ENCODE data around the gene MATK.
A peak's percentile ranks its signal among the peaks of the same experiment; 100 is the strongest.

MATK gene

GRCh38 chr19:3788996-3789778 lies 3.0 kb upstream of the MATK start:
- no peak for DNase-seq

- DNase-seq = peak; percentile 45
Measured at GRCh38 chr19:3785451-3785937, 687 bp downstream of the MATK start.

- DNase-seq = peak; percentile 54
Measured at GRCh38 chr19:3784607-3785450, 1.4 kb downstream of the MATK start.

GRCh38 chr19:3783660-3784584 lies 2.3 kb downstream of the MATK start:
- peak; percentile 70 for DNase-seq

GRCh38 chr19:3782903-3783302 lies 3.3 kb downstream of the MATK start:
- DNase-seq = no peak

GRCh38 chr19:3782330-3782729 lies 3.9 kb downstream of the MATK start:
- DNase-seq = no peak

GRCh38 chr19:3781603-3782002 lies 4.6 kb downstream of the MATK start:
- no peak for DNase-seq

- DNase-seq = no peak
Measured at GRCh38 chr19:3780786-3781304, 5.3 kb downstream of the MATK start.

GRCh38 chr19:3778899-3779723 lies 7.1 kb downstream of the MATK start:
- peak; percentile 46 for DNase-seq

GRCh38 chr19:3778104-3778867 lies 7.9 kb downstream of the MATK start:
- DNase-seq = no peak

GRCh38 chr19:3776479-3777040 lies 9.6 kb downstream of the MATK start:
- DNase-seq = no peak

GRCh38 chr19:3775831-3776230 lies 10.3 kb downstream of the MATK start:
- no peak for DNase-seq

- DNase-seq = no peak
Measured at GRCh38 chr19:3775374-3775711, 10.8 kb downstream of the MATK start.

GRCh38 chr19:3774621-3775373 lies 11.4 kb downstream of the MATK start:
- DNase-seq = no peak

- no peak for DNase-seq
Measured at GRCh38 chr19:3773814-3774515, 12.2 kb downstream of the MATK start.

- DNase-seq = no peak
Measured at GRCh38 chr19:3771906-3772455, 14.2 kb downstream of the MATK start, which contains the start of gene RAX2. TSS of gene RAX2 (minus strand) at chr19:3772228. CDS start at chr19:3771742, 486 bp downstream.

- DNase-seq = no peak
Measured at GRCh38 chr19:3771000-3771905, 14.9 kb downstream of the MATK start.

Data from islet precursor cell (in vitro differentiated cells).